GM12874 (cell line): ENCODE results near the gene NEDD1.

Source experiments
- TF ChIP-seq, protein P1 (sequence below): IDR thresholded peaks from 2 replicates; pipeline ENCODE4 v1.5.1; 2011; ENCODE audit warnings: low read depth, mild to moderate bottlenecking, control low read depth, low read length, moderate library complexity; ENCODE audit not compliant: insufficient read depth

The NEDD1 gene

DNA sequence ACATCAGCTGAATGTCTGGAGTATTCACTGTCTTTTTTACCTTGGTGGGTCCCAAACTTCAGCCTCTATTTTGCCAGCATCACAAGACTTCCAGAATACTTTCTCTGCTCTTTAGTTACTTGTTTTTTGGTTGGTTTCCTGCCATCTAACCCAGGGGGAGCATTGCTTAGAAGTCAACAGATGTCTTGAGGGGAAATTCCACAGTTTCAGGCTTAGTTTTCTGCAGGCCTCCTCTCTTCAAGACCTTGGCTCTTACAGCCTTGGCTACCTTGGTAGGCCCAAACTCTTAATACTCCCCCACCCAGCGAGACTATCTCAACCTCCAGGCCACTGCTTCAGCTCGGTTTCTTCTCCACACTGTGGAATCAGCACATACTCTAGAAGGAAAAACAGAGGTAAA is 41.7 kb downstream of the NEDD1 start:
- TF ChIP-seq, protein P1, sequence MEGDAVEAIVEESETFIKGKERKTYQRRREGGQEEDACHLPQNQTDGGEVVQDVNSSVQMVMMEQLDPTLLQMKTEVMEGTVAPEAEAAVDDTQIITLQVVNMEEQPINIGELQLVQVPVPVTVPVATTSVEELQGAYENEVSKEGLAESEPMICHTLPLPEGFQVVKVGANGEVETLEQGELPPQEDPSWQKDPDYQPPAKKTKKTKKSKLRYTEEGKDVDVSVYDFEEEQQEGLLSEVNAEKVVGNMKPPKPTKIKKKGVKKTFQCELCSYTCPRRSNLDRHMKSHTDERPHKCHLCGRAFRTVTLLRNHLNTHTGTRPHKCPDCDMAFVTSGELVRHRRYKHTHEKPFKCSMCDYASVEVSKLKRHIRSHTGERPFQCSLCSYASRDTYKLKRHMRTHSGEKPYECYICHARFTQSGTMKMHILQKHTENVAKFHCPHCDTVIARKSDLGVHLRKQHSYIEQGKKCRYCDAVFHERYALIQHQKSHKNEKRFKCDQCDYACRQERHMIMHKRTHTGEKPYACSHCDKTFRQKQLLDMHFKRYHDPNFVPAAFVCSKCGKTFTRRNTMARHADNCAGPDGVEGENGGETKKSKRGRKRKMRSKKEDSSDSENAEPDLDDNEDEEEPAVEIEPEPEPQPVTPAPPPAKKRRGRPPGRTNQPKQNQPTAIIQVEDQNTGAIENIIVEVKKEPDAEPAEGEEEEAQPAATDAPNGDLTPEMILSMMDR = no peak

DNA sequence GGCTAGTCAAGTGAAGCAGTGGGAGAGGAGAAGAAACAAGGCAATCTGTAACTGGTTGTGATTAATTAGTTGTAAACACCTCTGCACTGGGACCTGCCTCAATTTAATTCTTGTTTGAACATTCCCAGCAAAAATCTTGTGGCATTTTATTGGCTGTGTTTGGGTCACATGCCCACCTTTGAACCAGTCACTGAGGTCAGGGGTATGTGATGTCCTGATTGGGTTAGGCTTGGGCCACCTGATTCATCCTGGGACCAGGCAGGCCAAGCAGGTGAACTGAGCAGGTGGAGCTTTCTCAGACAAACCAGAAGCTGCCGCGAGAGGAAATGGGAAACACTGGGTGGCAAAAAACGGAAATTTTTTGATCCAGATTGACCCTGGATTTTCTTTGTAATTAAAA is 72.5 kb downstream of the NEDD1 start:
- TF ChIP-seq, protein P1 = no peak

DNA sequence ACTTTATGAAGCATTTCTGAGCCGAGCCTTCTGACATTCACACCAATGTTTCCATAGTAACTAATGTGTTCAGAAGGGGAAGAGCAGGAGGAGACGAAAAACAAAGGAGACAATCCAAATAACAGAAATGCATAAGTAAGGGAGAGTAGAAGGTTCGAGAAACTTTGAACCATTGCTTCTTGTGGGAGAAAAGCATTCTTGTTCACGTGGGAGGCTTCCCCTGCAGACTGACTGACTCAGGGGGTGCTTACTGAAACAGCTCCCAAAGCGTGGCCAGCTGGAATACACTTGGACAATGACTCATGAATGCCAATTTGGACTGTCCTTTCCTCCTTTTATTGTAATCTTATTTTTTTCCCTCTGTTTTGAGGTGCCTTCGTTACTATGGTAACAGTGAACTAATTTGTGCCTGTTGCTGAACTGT is 73.9 kb downstream of the NEDD1 start:
- TF ChIP-seq, protein P1 = no peak

DNA sequence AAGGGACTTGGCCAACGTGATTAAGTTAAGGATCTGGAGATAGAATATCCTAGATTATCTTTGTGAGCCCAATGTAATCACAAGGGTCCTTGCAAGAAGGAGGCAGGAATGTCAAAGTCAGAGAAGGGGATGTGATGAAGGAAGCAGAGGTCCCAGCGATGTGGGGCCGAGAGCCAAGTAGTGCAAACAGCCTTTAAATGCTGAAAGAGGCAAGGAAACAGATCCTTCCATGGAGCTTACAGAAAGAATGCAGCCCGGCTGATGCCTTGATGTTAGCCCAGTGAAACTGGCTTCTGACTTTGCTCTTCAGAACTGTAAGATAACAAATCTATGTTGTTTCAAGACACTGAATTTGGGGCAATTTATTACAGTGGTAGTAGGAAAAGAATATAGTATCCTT is 74.9 kb downstream of the NEDD1 start:
- TF ChIP-seq, protein P1 = no peak

DNA sequence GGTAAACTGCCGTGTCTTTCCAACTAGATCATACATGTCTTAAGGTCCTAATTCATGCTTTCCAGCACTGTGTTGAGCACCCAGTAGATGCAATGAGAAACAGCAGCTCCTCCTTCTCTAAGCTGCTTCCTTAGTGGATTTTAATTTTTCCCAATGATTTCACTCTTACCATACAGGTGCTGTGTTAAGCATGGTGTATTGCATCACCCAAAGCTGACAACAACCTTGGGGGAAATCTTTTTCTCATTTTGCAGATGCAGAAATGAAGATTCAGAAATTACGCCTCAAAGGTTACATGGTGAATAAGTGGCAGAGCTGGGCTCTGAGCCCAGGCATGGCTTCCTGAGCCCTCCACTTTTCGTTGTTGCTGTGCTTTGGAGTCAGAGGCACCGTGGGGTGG is 75.6 kb downstream of the NEDD1 start:
- TF ChIP-seq, protein P1 = no peak

DNA sequence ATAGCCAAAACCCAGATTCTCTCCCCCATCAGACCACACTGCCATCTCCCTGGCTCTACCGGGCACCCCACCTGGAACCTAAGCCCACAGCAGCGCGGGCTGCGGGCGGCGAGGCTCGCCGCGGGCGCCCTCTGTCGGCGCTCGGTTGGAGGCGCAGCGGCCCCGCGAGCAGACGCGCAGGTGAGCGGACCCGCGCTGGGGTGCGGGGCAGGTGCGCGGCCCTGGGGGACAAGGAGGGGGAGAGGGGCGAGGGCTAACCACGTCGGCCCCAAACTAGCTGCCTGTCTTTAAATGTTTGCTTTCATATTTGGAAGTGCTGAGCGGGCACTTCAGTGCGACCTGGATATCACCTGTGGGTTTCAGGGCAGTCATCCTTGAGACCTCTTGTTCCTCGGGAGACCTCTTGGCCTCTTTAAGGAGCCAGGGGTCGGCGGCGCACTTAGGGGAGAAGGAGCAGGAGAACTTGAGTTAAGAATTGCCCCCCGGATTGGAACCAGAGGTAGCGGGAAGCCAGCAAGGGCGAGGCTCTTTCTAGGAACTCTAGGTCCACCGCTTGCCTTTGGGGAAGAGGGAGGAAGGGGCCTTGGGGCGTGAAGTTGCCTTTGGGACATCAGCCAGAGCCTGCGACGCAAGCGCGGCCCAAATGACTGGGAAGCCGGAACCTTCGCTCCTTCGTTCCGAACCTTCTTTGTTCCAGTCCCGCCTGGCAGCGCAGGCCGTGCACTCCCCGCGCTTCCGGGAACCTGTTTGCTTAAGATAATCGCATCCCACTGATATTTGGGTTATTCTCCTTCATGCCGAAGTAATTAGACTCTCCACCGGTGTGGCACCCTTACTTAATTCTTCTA is 78.7 kb downstream of the NEDD1 start:
- TF ChIP-seq, protein P1 = peak; percentile 95

DNA sequence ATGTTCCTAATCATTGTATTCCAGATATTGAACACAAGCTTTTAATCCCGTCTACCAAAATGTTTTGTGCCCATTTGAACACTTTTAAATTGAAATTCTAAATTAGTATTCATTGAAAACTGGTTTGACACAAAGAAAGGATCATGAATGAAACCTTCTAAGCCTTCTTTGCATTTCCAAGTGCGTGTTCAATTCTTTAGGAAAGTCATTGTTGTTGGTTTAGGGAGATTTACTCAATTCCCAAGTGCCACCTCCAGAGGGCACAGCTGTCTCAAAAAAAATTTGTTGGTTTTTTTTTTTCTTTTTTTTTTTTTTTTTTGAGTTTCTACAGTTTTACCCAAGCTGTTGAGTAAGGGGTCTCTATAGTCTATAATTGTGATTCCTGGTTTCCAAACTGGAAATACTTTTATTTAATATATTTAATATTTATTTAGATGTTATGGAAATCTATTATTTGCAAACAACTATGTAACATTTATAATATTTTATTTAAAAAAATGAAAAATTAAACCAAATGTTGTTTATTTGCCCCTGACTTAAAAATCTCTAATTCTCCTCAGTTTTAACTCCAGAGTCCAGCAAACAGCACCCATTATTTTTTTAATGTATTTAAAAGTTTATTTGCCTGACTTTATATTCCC is 79.9 kb downstream of the NEDD1 start:
- TF ChIP-seq, protein P1 = peak; percentile 17; the same call in 1 of the 2 replicates
